Brain microvascular endothelial cell (primary cell): ENCODE measurements around the gene AOC1.

Source experiments
- DNase-seq: peaks from one replicate; pipeline ENCODE4 v3.0.0-alpha.2; 2020
- H3K27ac ChIP-seq: fragments of 250-450 bp; sonication (Bioruptor Pico); 2 replicates; pipeline ENCODE4 v1.5.1; 2020; ENCODE audit warnings: mild to moderate bottlenecking, moderate library complexity
- H3K27me3 ChIP-seq: fragments of 250-450 bp; sonication (Bioruptor Pico); replicated peaks from 2 replicates; pipeline ENCODE4 v1.5.1; 2020; ENCODE audit warnings: mild to moderate bottlenecking
- H3K36me3 ChIP-seq: fragments of 250-450 bp; sonication (Bioruptor Pico); replicated peaks from 2 replicates; pipeline ENCODE4 v1.5.1; 2020; ENCODE audit warnings: mild to moderate bottlenecking
- H3K4me3 ChIP-seq: 2 replicates; pipeline ENCODE4 v1.5.1; 2011; ENCODE audit warnings: low read depth, mild to moderate bottlenecking, control low read depth, low read length, moderate library complexity
- CTCF ChIP-seq: IDR thresholded peaks from 2 replicates; pipeline ENCODE4 v1.5.1; 2011; ENCODE audit warnings: low read depth, mild to moderate bottlenecking, moderate library complexity, low read length, control low read depth, inconsistent platforms; ENCODE audit errors: missing control alignments
- in situ Hi-C: cut with HindIII; loops from 2 replicates; pipeline ENCODE4 v1.10.0; 2017; ENCODE audit warnings: low sequenced_read_pairs, low pct_ligation_motif_present

The AOC1 gene

GRCh38 chr7:150814328-150815001 is 37.9 kb upstream of the AOC1 start:
- no peak overlapping the region for H3K27ac ChIP-seq
- no peaks in the 10 kb centered on the region for H3K36me3 ChIP-seq
- no peak for DNase-seq
- H3K4me3 ChIP-seq = no peak overlapping the region
- no peaks in the 10 kb centered on the region for H3K27me3 ChIP-seq
- in situ Hi-C loops = no loop called here
- no peak for TF ChIP-seq CTCF

GRCh38 chr7:150818971-150819370 is 33.3 kb upstream of the AOC1 start:
- Histone ChIP-seq H3K27ac (no peak overlapping the region), H3K4me3 (no peak overlapping the region), H3K27me3 (no peaks in the 10 kb centered on the region), H3K36me3 (no peaks in the 10 kb centered on the region)
- no peak for DNase-seq
- no peak for TF ChIP-seq CTCF
- in situ Hi-C loops = no loop called here

DNA sequence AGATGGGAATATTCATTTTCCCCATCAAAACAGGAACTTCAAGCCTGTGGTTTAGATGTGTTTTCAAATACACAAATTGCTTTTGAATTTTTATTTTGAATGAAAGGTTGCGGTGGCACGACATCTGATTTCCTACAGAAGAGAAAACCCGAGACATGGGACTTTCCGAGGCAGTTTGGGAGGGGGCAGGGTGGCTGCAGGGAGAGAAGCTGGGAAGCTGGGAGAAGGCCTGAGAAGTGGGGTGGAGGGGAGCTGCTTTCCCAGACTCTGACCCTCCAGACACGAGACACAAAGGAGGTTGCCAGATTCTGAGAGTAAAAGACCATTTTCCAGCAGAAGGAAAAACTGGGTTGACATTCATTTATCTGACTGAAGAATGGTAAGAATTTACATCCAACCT is 32.2 kb upstream of the AOC1 start:
- in situ Hi-C loops = no loop called here
- DNase-seq = no peak
- no peaks in the 10 kb centered on the region for H3K27me3 ChIP-seq
- H3K27ac ChIP-seq = no peak overlapping the region
- TF ChIP-seq CTCF = no peak
- no peaks in the 10 kb centered on the region for H3K36me3 ChIP-seq
- no peak overlapping the region for H3K4me3 ChIP-seq

- no peak for DNase-seq
- in situ Hi-C loops = no loop called here
- no peaks in the 10 kb centered on the region for H3K27me3 ChIP-seq
- H3K36me3 ChIP-seq = no peaks in the 10 kb centered on the region
- H3K4me3 ChIP-seq = no peak overlapping the region
- H3K27ac ChIP-seq = no peak overlapping the region
- TF ChIP-seq CTCF = no peak
These were observed 31.6 kb upstream of the AOC1 start for GRCh38 chr7:150820578-150821198.

DNA sequence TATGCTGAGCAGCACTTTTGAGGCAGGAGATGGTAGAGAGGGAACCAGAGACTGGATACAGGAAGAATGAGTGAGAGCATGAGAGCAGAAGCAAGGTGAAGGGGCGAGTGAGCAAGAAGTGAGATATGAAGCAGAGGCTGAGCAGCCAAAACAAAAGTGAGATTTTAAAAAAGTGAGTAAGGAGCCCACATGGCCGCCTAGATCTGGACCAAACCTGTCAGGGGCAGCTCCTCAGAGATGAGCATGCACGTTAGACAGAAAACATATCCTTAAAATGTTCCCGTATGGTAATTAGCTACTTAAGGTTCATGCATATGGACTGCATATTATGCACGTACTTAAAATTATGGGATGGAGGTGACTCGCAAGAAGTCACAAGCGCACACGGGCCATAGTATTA is 29.3 kb upstream of the AOC1 start:
- Histone ChIP-seq H3K4me3 (no peak overlapping the region), H3K27ac (no peak overlapping the region), H3K36me3 (no peaks in the 10 kb centered on the region), H3K27me3 (no peaks in the 10 kb centered on the region)
- DNase-seq = no peak
- no peak for TF ChIP-seq CTCF
- in situ Hi-C loops = no loop called here
